Right renal cortex interstitium (tissue), 3 donors: ENCODE measurements around the gene PSMB4. TPM values are rescaled to one million over a fixed set of nuclear protein-coding genes. Genes with fewer than 3 reads are reported as not detected.
"Not testable (repeated sequence)": the region's sequence is repeated elsewhere in the genome, so short reads cannot be mapped to it uniquely, and the experiment has no call there.

Experiments
- DNase-seq, 3 donors: peaks; one replicate each; pipeline ENCODE4 v3.0.0-alpha.2; 2013; ENCODE audit warnings: low read depth in 3 of 3, low spot score in 2 of 3
- polyA plus RNA-seq, 3 donors: library from polyadenylated mRNA; unstranded; fragments of 120-200 nt; gene quantifications; one replicate each; pipeline ENCODE4 v1.2.1, GENCODE V29; 2013; ENCODE audit not compliant: insufficient read length in 3 of 3

Gene PSMB4
- polyA plus RNA-seq, 3 donors: 244 to 272 (median 271) TPM

- DNase-seq: no peak
Observed at GRCh38 chr1:151384584-151384983, 14.8 kb upstream of the PSMB4 start.

- DNase-seq: no peak
Observed at GRCh38 chr1:151386002-151386401, 13.4 kb upstream of the PSMB4 start.

GRCh38 chr1:151390221-151391078 lies 8.9 kb upstream of the PSMB4 start:
- not testable (repeated sequence) for DNase-seq

GRCh38 chr1:151391079-151391563 lies 8.3 kb upstream of the PSMB4 start:
- DNase-seq: no peak

GRCh38 chr1:151393583-151393982 lies 5.8 kb upstream of the PSMB4 start:
- DNase-seq: no peak

- DNase-seq: not testable (repeated sequence)
Observed at GRCh38 chr1:151396265-151396664, 3.1 kb upstream of the PSMB4 start.

GRCh38 chr1:151401125-151401788 lies 1.9 kb downstream of the PSMB4 start:
- DNase-seq: no peak

GRCh38 chr1:151401860-151402259 lies 2.5 kb downstream of the PSMB4 start:
- DNase-seq: no peak

GRCh38 chr1:151402764-151403163 lies 3.4 kb downstream of the PSMB4 start:
- no peak for DNase-seq

- no peak for DNase-seq
Observed at GRCh38 chr1:151403612-151404011, 4.2 kb downstream of the PSMB4 start.

GRCh38 chr1:151405187-151405951 lies 6.0 kb downstream of the PSMB4 start:
- DNase-seq: no peak

GRCh38 chr1:151406176-151406575 lies 6.8 kb downstream of the PSMB4 start:
- no peak for DNase-seq

- DNase-seq: no peak
Observed at GRCh38 chr1:151407304-151407703, 7.9 kb downstream of the PSMB4 start.

GRCh38 chr1:151408891-151409290 lies 9.5 kb downstream of the PSMB4 start:
- DNase-seq: no peak

- DNase-seq: no peak
Observed at GRCh38 chr1:151411884-151412283, 12.5 kb downstream of the PSMB4 start.

- DNase-seq: no peak
Observed at GRCh38 chr1:151416231-151416630, 16.9 kb downstream of the PSMB4 start.

- no peak for DNase-seq
Observed at GRCh38 chr1:151418081-151418480, 18.7 kb downstream of the PSMB4 start.

GRCh38 chr1:151419819-151420218 lies 20.4 kb downstream of the PSMB4 start:
- DNase-seq: no peak

- DNase-seq: no peak
Observed at GRCh38 chr1:151425103-151425502, 25.7 kb downstream of the PSMB4 start.

GRCh38 chr1:151428068-151428467 lies 28.7 kb downstream of the PSMB4 start:
- DNase-seq: no peak

- DNase-seq: not testable (repeated sequence)
Observed at GRCh38 chr1:151433827-151434226, 34.5 kb downstream of the PSMB4 start.
